K562 (cell line): Measurements from ENCODE around the gene TEX22. TPM values are rescaled to one million over a fixed set of nuclear protein-coding genes. Genes with fewer than 3 reads are reported as not detected.

ENCODE experiments used
- ATAC-seq: fragments of 200-7000 bp; cut with Tn5 transposase; 3 replicates; pipeline ENCODE4 v1.9.1; 2020; ENCODE audit warnings: moderate library complexity
- BruUV-seq: library from RNA; stranded (reverse); fragments of 400-500 nt; replicated peaks from 2 replicates; lab custom pipeline; 2021; lab: Mats Ljungman, UMichigan
- CTCF ChIA-PET: fragments of 300-600 bp; formaldehyde crosslinking; extraction: SDS; loops from one replicate; lab custom pipeline; 2021; ENCODE audit warnings: low intra/inter-chr PET ratio; lab: Yijun Ruan, JAX
- POLR2A ChIA-PET: fragments of 300-600, 350-650 bp; sonication (Branson Sonifier 250); formaldehyde crosslinking; extraction: SDS; loops from one replicate; lab custom pipeline; 2021; ENCODE audit warnings: antibody characterized with exemption, inconsistent platforms; lab: Yijun Ruan, JAX
- DNase-seq, 4 experiments: peaks; one replicate each; pipeline versions ENCODE4 v3.0.0 to v3.0.0-alpha.2; 2011 to 2018; ENCODE audit warnings: low spot score in 3 of 4, mixed read lengths in 3 of 4; ENCODE audit errors: extremely low read depth in 1 of 4
- FAIRE-seq: peaks from 2 replicates; lab custom pipeline; 2011; peaks lifted over from hg19 to GRCh38; lab: Jason Lieb, UNC
- H2AFZ ChIP-seq: 2 replicates; pipeline ENCODE4 v1.6.0; 2011; ENCODE audit warnings: low read depth, low read length, control low read depth, inconsistent platforms
- H3K27ac ChIP-seq: fragments of 200-600 bp; 3 replicates; pipeline ENCODE4 v1.8.0; 2011; ENCODE audit warnings: low read depth, mild to moderate bottlenecking, control low read depth, inconsistent platforms, low read length, moderate library complexity, mixed read lengths; ENCODE audit errors: extremely low read depth
- H3K27me3 ChIP-seq, 2 experiments: fragments of 300-600 bp in 1 of 2; 2 replicates in 1 of 2; 3 replicates in 1 of 2; pipeline versions ENCODE4 v1.6.0 to v1.8.0; 2011; ENCODE audit warnings: inconsistent platforms in 2 of 2, low read length in 2 of 2, mild to moderate bottlenecking in 1 of 2, mixed read lengths in 1 of 2, moderate library complexity in 1 of 2; ENCODE audit not compliant: control insufficient read depth in 2 of 2, insufficient read depth in 2 of 2
- H3K36me3 ChIP-seq: fragments of 300-600 bp; 3 replicates; pipeline ENCODE4 v1.8.0; 2011; ENCODE audit warnings: mild to moderate bottlenecking, low read length, inconsistent platforms; ENCODE audit not compliant: control insufficient read depth, insufficient read depth
- H3K4me1 ChIP-seq, 2 experiments: fragments of 200-600 bp in 1 of 2; replicated peaks in 1 of 2; 2 replicates in 1 of 2; 3 replicates in 1 of 2; pipeline versions ENCODE4 v1.5.1 to v1.8.0; 2011; ENCODE audit warnings: inconsistent platforms in 2 of 2, low read length in 2 of 2, mild to moderate bottlenecking in 1 of 2, mixed read lengths in 1 of 2, moderate library complexity in 1 of 2; ENCODE audit not compliant: control insufficient read depth in 2 of 2, insufficient read depth in 2 of 2
- H3K4me2 ChIP-seq: 2 replicates; pipeline ENCODE4 v1.6.1; 2011; ENCODE audit warnings: low read length, control low read depth, inconsistent platforms, mixed read lengths; ENCODE audit not compliant: insufficient read depth
- H3K4me3 ChIP-seq: fragments of 200-600 bp; sonication (generic), shearing (Covaris generic); 2 replicates; pipeline ENCODE4 v1.5.1; 2016; ENCODE audit warnings: control low read depth, inconsistent platforms
- H3K79me2 ChIP-seq: fragments of 200-600 bp; 3 replicates; pipeline ENCODE4 v1.8.0; 2011; ENCODE audit warnings: low read length, inconsistent platforms; ENCODE audit not compliant: control insufficient read depth, insufficient read depth
- H3K9ac ChIP-seq, 2 experiments: 2 replicates each; pipeline versions ENCODE4 v1.6.0 to v1.6.1; 2011; ENCODE audit warnings: low read depth in 2 of 2, low read length in 2 of 2, control low read depth in 1 of 2, inconsistent platforms in 1 of 2, mild to moderate bottlenecking in 1 of 2, mixed read lengths in 1 of 2; ENCODE audit not compliant: insufficient read depth in 1 of 2
- H3K9me1 ChIP-seq: one replicate; pipeline ENCODE4 v1.6.0; 2011; ENCODE audit warnings: inconsistent platforms, mild to moderate bottlenecking, low read length, moderate library complexity; ENCODE audit not compliant: control insufficient read depth, insufficient read depth
- H3K9me3 ChIP-seq: replicated peaks from 2 replicates; pipeline ENCODE4 v1.5.1; 2011; ENCODE audit warnings: low read depth, low read length, inconsistent platforms; ENCODE audit not compliant: control insufficient read depth, insufficient read depth
- H4K20me1 ChIP-seq: replicated peaks from 2 replicates; pipeline ENCODE4 v1.6.1; 2011; ENCODE audit warnings: low read length, inconsistent platforms, mixed read lengths; ENCODE audit not compliant: control insufficient read depth, insufficient read depth
- BCOR ChIP-seq: fragments of 450-650 bp; IDR thresholded peaks from 2 replicates; pipeline ENCODE4 v1.6.1; 2016
- MAX ChIP-seq: sonication (generic); formaldehyde crosslinking; IDR thresholded peaks from 2 replicates; pipeline ENCODE4 v1.9.0; 2022; ENCODE audit warnings: mild to moderate bottlenecking, missing genetic modification reagents
- POLR2A ChIP-seq: fragments of 450-650 bp; conservative IDR thresholded peaks from 2 replicates; pipeline ENCODE4 v1.6.1; 2016
- SAP30 ChIP-seq: fragments of 200-600 bp; sonication (generic); IDR thresholded peaks from 2 replicates; pipeline ENCODE4 v1.6.1; 2012; ENCODE audit warnings: borderline replicate concordance, low read depth, mild to moderate bottlenecking, moderate library complexity, low read length, control low read depth, inconsistent platforms; ENCODE audit not compliant: insufficient read depth, poor library complexity, severe bottlenecking
- TRIM25 ChIP-seq: fragments of 450-650 bp; IDR thresholded peaks from 2 replicates; pipeline ENCODE4 v1.7.0; 2016; ENCODE audit warnings: borderline replicate concordance
- ZBTB11 ChIP-seq, 3 experiments: fragments of 200-800 bp in 1 of 3; fragments of 250-450 bp in 1 of 3; fragments of 450-650 bp in 1 of 3; sonication (Bioruptor Pico) in 1 of 3; sonication (Bioruptor generic) in 1 of 3; formaldehyde crosslinking in 1 of 3; IDR thresholded peaks; 2 replicates each; pipeline versions ENCODE4 v1.6.1 to v1.8.0; 2016 to 2022; ENCODE audit warnings: mild to moderate bottlenecking in 2 of 3, missing genetic modification characterization in 2 of 3, missing compliant biosample characterization in 1 of 3, moderate library complexity in 1 of 3
- ZFP36 ChIP-seq: fragments of 150-350 bp; IDR thresholded peaks from 2 replicates; pipeline ENCODE4 v1.6.1; 2018; ENCODE audit warnings: low read length, low read depth; ENCODE audit not compliant: partially characterized antibody
- ZNF174 ChIP-seq: fragments of 250-450 bp; sonication (Bioruptor Pico); IDR thresholded peaks from 2 replicates; pipeline ENCODE4 v1.4.0; 2020; ENCODE audit warnings: mild to moderate bottlenecking
- ZNF280A ChIP-seq: fragments of 450-650 bp; IDR thresholded peaks from 2 replicates; pipeline ENCODE4 v1.6.1; 2018; ENCODE audit warnings: mild to moderate bottlenecking, low read depth; ENCODE audit not compliant: partially characterized antibody
- WGBS: fragments of 100-300 bp; shearing (Covaris generic); methylation state at CpG from one replicate; pipeline ENCODE4 v1.1.6; 2016; ENCODE audit warnings: low coverage, mixed read lengths; ENCODE audit not compliant: insufficient coverage; ENCODE audit errors: missing lambda C conversion rate; 5-methylcytosine and 5-hydroxymethylcytosine counted together
- in situ Hi-C: fragments of 300-500 bp; cut with MboI; formaldehyde crosslinking; loops from 4 replicates; pipeline ENCODE4 v1.15.0; 2018; ENCODE audit warnings: inconsistent platforms, mixed read lengths
- intact Hi-C: fragments of 100-400 bp; cut with micrococcal nuclease; formaldehyde crosslinking; loops from 2 replicates; pipeline ENCODE4 v1.14.2; 2022
- polyA plus RNA-seq, 8 experiments: library from polyadenylated mRNA; depleted of rRNA in 4 of 8; stranded (reverse) in 5 of 8; unstranded in 3 of 8; fragments of >200 nt; fragmentation: Nextera tagmentation in 2 of 8; fragmentation: Illumina TruSeq in 1 of 8; extraction: Ambion mirVana in 2 of 8; extraction: Trizol in 1 of 8; gene quantifications; 2 replicates each; pipeline versions ENCODE4 v1.2.1 to v1.2.3, GENCODE V29; 2011 to 2014; ENCODE audit warnings: inconsistent platforms in 1 of 8, missing spikeins in 1 of 8
- total RNA-seq, 7 experiments: library from RNA; depleted of rRNA in 6 of 7; stranded (reverse); fragments of >200 nt in 6 of 7; fragmentation: Illumina TruSeq in 2 of 7; extraction: Trizol in 2 of 7; gene quantifications; 2 replicates each; pipeline versions ENCODE4 v1.2.1 to v1.2.3, GENCODE V29; 2011 to 2021; ENCODE audit warnings: low replicate concordance in 1 of 7

TEX22 gene
- total and polyA plus RNA-seq, 9 of the 15 experiments (the other 6 are each of a cell fraction or from before 2014, with no cell fraction given), result 0.04 to 1.7 (median 0.23) TPM; not detected in 2

- H3K79me2 ChIP-seq, result no peaks in the 10 kb centered on the region
- no TSS peak for BruUV-seq
- no peaks in the 10 kb centered on the region for H3K36me3 ChIP-seq
- H3K4me2 ChIP-seq, result no peak overlapping the region
- TF ChIP-seq ZFP36 (peak; percentile 91), ZNF280A (no peak), ZNF174 (no peak), POLR2A (no peak), ZBTB11 (CRISPR knock-in tag; IDR thresholded peaks at IDR 0.05) (no peak), TRIM25 (no peak), BCOR (0 out of 2 replicates have a peak, but pooled peaks have one; percentile 23), MAX (CRISPR knock-in tag) (no peak), SAP30 (no peak)
- H3K9me1 ChIP-seq, result no peaks in the 10 kb centered on the region
- in situ Hi-C loops, result no loop called here
- CTCF ChIA-PET, result interaction anchor here (0.7 kb wide), 1 partner anchor 10 kb away, joined by 3 read pairs; no protein-coding TSS in a partner anchor
- no peak overlapping the region; a peak in 1 of 4 replicates for H3K9ac ChIP-seq
- no peak overlapping the region for H3K4me3 ChIP-seq
- POLR2A ChIA-PET, result interaction anchor here (0.6 kb wide), 1 partner anchor 17 kb away, joined by 3 read pairs; no protein-coding TSS in a partner anchor
- peaks cover 0 to 30% of the 10 kb centered on the region in 2 experiments; a peak in 3 of 5 replicates for H3K4me1 ChIP-seq
- H3K27me3 ChIP-seq, result peaks cover 0 to 10% of the 10 kb centered on the region in 2 experiments; a peak in 1 of 5 replicates
- H3K27ac ChIP-seq, result no peak overlapping the region
- H2AFZ ChIP-seq, result no peak overlapping the region
- no peaks in the 10 kb centered on the region for H3K9me3 ChIP-seq
- no peaks in the 10 kb centered on the region for H4K20me1 ChIP-seq
- ATAC-seq (no peak), FAIRE-seq (no peak), DNase-seq (no peak)
- intact Hi-C loops, result no loop called here
- 53% methylated on average over 5 of the region's 8 CpGs for WGBS
Measured at GRCh38 chr14:105412771-105413543, 14.6 kb downstream of the TEX22 start.
